ENCODE data around the gene FNBP1.

FNBP1 gene

DNA sequence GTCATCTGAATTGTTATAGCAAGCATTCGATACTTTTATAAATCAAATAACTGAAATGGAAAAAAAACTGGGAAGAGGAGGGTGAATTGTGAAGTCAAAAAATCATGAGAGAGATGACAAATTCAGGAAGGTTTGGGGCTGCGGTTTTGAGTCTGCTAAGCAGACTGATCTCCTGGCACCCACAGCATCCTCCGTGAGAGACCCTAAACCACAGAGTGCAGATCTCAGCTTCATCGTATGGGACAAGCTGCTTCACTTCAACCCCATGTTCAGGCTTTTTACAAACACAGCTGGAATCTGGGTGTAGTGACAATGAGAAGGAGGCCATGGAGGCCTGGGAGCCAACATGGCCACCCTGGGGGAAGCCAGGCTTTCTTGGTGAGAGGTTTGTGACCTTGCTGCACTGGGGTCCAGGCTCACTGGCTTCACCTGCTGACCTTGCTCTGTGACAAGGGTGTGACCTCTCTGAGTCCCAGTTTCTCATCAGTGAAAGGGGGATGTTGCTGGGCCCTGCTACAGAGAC lies 188.3 kb downstream of the FNBP1 start:
- Histone ChIP-seq H3K9me3 (ENCODE audit: control insufficient read depth, insufficient read depth, low read depth, low read length) (no peaks in the 10 kb centered on the region), H3K4me1 (ENCODE audit: control insufficient read depth, insufficient read depth, low read length) (no peaks in the 10 kb centered on the region), H3K4me3 (ENCODE audit: low read depth, low read length) (no peak overlapping the region), H3K27ac (ENCODE audit: extremely low read depth, low read depth, low read length) (no peak overlapping the region), H3K36me3 (ENCODE audit: control insufficient read depth in 2 of 2, insufficient read depth in 1 of 2, low read length in 2 of 2) (peaks cover 0 to 61% of the 10 kb centered on the region in 2 experiments; a peak in 2 of 3 replicates)
- POLR2A ChIA-PET: no interaction called here
- CTCF ChIA-PET: no interaction called here
- TF ChIP-seq, protein P1, sequence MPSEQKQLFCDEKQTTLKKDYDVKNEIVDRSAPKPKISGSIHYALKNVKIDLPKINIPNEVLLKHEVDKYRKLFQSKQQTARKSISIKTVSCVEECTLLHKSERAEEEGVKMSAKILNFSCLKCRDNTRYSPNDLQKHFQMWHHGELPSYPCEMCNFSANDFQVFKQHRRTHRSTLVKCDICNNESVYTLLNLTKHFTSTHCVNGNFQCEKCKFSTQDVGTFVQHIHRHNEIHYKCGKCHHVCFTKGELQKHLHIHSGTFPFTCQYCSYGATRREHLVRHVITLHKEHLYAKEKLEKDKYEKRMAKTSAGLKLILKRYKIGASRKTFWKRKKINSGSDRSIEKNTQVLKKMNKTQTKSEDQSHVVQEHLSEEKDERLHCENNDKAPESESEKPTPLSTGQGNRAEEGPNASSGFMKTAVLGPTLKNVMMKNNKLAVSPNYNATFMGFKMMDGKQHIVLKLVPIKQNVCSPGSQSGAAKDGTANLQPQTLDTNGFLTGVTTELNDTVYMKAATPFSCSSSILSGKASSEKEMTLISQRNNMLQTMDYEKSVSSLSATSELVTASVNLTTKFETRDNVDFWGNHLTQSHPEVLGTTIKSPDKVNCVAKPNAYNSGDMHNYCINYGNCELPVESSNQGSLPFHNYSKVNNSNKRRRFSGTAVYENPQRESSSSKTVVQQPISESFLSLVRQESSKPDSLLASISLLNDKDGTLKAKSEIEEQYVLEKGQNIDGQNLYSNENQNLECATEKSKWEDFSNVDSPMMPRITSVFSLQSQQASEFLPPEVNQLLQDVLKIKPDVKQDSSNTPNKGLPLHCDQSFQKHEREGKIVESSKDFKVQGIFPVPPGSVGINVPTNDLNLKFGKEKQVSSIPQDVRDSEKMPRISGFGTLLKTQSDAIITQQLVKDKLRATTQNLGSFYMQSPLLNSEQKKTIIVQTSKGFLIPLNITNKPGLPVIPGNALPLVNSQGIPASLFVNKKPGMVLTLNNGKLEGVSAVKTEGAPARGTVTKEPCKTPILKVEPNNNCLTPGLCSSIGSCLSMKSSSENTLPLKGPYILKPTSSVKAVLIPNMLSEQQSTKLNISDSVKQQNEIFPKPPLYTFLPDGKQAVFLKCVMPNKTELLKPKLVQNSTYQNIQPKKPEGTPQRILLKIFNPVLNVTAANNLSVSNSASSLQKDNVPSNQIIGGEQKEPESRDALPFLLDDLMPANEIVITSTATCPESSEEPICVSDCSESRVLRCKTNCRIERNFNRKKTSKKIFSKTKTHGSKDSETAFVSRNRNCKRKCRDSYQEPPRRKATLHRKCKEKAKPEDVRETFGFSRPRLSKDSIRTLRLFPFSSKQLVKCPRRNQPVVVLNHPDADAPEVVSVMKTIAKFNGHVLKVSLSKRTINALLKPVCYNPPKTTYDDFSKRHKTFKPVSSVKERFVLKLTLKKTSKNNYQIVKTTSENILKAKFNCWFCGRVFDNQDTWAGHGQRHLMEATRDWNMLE (tag by site-specific recombination; conservative IDR thresholded peaks at IDR 0.05; ENCODE audit: low read depth): no peak
- TF ChIP-seq ZNF629 (tag by site-specific recombination; IDR thresholded peaks at IDR 0.05): no peak
- no peak for TF ChIP-seq SP2 (tag by site-specific recombination; IDR thresholded peaks at IDR 0.05)
- TF ChIP-seq, protein P2, sequence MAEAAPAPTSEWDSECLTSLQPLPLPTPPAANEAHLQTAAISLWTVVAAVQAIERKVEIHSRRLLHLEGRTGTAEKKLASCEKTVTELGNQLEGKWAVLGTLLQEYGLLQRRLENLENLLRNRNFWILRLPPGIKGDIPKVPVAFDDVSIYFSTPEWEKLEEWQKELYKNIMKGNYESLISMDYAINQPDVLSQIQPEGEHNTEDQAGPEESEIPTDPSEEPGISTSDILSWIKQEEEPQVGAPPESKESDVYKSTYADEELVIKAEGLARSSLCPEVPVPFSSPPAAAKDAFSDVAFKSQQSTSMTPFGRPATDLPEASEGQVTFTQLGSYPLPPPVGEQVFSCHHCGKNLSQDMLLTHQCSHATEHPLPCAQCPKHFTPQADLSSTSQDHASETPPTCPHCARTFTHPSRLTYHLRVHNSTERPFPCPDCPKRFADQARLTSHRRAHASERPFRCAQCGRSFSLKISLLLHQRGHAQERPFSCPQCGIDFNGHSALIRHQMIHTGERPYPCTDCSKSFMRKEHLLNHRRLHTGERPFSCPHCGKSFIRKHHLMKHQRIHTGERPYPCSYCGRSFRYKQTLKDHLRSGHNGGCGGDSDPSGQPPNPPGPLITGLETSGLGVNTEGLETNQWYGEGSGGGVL (tag by site-specific recombination; IDR thresholded peaks at IDR 0.05): no peak
- TF ChIP-seq, protein P3, sequence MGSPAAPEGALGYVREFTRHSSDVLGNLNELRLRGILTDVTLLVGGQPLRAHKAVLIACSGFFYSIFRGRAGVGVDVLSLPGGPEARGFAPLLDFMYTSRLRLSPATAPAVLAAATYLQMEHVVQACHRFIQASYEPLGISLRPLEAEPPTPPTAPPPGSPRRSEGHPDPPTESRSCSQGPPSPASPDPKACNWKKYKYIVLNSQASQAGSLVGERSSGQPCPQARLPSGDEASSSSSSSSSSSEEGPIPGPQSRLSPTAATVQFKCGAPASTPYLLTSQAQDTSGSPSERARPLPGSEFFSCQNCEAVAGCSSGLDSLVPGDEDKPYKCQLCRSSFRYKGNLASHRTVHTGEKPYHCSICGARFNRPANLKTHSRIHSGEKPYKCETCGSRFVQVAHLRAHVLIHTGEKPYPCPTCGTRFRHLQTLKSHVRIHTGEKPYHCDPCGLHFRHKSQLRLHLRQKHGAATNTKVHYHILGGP (tag by site-specific recombination; IDR thresholded peaks at IDR 0.05): no peak
- TF ChIP-seq ZNF530 (tag by site-specific recombination; IDR thresholded peaks at IDR 0.05; ENCODE audit: low read depth): no peak
- TF ChIP-seq, protein P4, sequence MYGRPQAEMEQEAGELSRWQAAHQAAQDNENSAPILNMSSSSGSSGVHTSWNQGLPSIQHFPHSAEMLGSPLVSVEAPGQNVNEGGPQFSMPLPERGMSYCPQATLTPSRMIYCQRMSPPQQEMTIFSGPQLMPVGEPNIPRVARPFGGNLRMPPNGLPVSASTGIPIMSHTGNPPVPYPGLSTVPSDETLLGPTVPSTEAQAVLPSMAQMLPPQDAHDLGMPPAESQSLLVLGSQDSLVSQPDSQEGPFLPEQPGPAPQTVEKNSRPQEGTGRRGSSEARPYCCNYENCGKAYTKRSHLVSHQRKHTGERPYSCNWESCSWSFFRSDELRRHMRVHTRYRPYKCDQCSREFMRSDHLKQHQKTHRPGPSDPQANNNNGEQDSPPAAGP (tag by site-specific recombination; IDR thresholded peaks at IDR 0.05): no peak
- TF ChIP-seq ZNF76 (tag by site-specific recombination; IDR thresholded peaks at IDR 0.05; ENCODE audit: borderline replicate concordance, low read depth): no peak
- TF ChIP-seq, protein P5, sequence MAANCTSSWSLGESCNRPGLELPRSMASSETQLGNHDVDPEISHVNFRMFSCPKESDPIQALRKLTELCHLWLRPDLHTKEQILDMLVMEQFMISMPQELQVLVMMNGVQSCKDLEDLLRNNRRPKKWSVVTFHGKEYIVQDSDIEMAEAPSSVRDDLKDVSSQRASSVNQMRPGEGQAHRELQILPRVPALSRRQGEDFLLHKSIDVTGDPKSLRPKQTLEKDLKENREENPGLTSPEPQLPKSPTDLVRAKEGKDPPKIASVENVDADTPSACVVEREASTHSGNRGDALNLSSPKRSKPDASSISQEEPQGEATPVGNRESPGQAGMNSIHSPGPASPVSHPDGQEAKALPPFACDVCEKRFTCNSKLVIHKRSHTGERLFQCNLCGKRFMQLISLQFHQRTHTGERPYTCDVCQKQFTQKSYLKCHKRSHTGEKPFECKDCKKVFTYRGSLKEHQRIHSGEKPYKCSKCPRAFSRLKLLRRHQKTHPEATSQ (tag by site-specific recombination; IDR thresholded peaks at IDR 0.05): no peak
- TF ChIP-seq, protein P6, sequence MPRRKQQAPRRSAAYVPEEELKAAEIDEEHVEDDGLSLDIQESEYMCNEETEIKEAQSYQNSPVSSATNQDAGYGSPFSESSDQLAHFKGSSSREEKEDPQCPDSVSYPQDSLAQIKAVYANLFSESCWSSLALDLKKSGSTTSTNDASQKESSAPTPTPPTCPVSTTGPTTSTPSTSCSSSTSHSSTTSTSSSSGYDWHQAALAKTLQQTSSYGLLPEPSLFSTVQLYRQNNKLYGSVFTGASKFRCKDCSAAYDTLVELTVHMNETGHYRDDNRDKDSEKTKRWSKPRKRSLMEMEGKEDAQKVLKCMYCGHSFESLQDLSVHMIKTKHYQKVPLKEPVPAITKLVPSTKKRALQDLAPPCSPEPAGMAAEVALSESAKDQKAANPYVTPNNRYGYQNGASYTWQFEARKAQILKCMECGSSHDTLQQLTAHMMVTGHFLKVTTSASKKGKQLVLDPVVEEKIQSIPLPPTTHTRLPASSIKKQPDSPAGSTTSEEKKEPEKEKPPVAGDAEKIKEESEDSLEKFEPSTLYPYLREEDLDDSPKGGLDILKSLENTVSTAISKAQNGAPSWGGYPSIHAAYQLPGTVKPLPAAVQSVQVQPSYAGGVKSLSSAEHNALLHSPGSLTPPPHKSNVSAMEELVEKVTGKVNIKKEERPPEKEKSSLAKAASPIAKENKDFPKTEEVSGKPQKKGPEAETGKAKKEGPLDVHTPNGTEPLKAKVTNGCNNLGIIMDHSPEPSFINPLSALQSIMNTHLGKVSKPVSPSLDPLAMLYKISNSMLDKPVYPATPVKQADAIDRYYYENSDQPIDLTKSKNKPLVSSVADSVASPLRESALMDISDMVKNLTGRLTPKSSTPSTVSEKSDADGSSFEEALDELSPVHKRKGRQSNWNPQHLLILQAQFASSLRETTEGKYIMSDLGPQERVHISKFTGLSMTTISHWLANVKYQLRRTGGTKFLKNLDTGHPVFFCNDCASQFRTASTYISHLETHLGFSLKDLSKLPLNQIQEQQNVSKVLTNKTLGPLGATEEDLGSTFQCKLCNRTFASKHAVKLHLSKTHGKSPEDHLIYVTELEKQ (tag by site-specific recombination; IDR thresholded peaks at IDR 0.05; ENCODE audit: borderline replicate concordance): no peak
- no peak for TF ChIP-seq YY2 (tag by site-specific recombination; IDR thresholded peaks at IDR 0.05)
- no peak for TF ChIP-seq ZNF335 (tag by site-specific recombination; conservative IDR thresholded peaks at IDR 0.05)
